HepG2 (cell line): ENCODE data around the gene ARMC8. TPM values are rescaled to one million over a fixed set of nuclear protein-coding genes. Genes with fewer than 3 reads are reported as not detected.

Experiments
- KDM5A ChIP-seq: fragments of 200-600 bp; sonication (generic); IDR thresholded peaks from 2 replicates; pipeline ENCODE4 v1.7.0; 2018; ENCODE audit warnings: antibody characterized with exemption, mild to moderate bottlenecking, low read length, borderline replicate concordance
- MYC ChIP-seq: sonication (generic); formaldehyde crosslinking; IDR thresholded peaks from 2 replicates; pipeline ENCODE4 v1.9.0; 2021; ENCODE audit warnings: missing genetic modification reagents, borderline replicate concordance
- POLR2A ChIP-seq, 2 experiments: IDR thresholded peaks; 2 replicates each; pipeline ENCODE4 v1.6.1; 2011; ENCODE audit warnings: low read depth in 2 of 2, low read length in 2 of 2, mild to moderate bottlenecking in 1 of 2, moderate library complexity in 1 of 2; ENCODE audit not compliant: insufficient read depth in 1 of 2
- RBM22 ChIP-seq: fragments of 200-400 bp; formaldehyde crosslinking; optimal IDR thresholded peaks from 2 replicates; pipeline ENCODE3; 2017; ENCODE audit warnings: mild to moderate bottlenecking, low read length, moderate library complexity
- RBM39 ChIP-seq: fragments of 200-400 bp; formaldehyde crosslinking; IDR thresholded peaks from one replicate; pipeline ENCODE4 v1.6.1; 2018; ENCODE audit warnings: antibody characterized with exemption, mild to moderate bottlenecking, low read depth, low read length; ENCODE audit not compliant: poor library complexity, severe bottlenecking
- SP140L ChIP-seq: sonication (generic); formaldehyde crosslinking; IDR thresholded peaks from 2 replicates; pipeline ENCODE4 v1.4.0; 2020; ENCODE audit warnings: missing genetic modification reagents, borderline replicate concordance
- SPEN ChIP-seq: sonication (generic); formaldehyde crosslinking; IDR thresholded peaks from 2 replicates; pipeline ENCODE4 v1.5.1; 2020; ENCODE audit warnings: low read depth, mild to moderate bottlenecking, missing genetic modification reagents
- TBX2 ChIP-seq: sonication (generic); formaldehyde crosslinking; IDR thresholded peaks from 2 replicates; pipeline ENCODE4 v1.5.0; 2020; ENCODE audit warnings: missing genetic modification reagents, mild to moderate bottlenecking, borderline replicate concordance
- TOPORS ChIP-seq: sonication (generic); formaldehyde crosslinking; IDR thresholded peaks from 2 replicates; pipeline ENCODE4 v1.8.0; 2023; ENCODE audit warnings: mild to moderate bottlenecking, missing genetic modification reagents
- ZBTB3 ChIP-seq: sonication (generic); formaldehyde crosslinking; IDR thresholded peaks from 2 replicates; pipeline ENCODE4 v1.4.0; 2020; ENCODE audit warnings: low read depth, mild to moderate bottlenecking, moderate library complexity, missing genetic modification reagents, borderline replicate concordance
- ZNF274 ChIP-seq: sonication (generic); formaldehyde crosslinking; IDR thresholded peaks from 2 replicates; pipeline ENCODE4 v1.5.1; 2020; ENCODE audit warnings: mild to moderate bottlenecking, missing genetic modification reagents
- ZNF317 ChIP-seq: sonication (generic); formaldehyde crosslinking; IDR thresholded peaks from 2 replicates; pipeline ENCODE4 v1.5.0; 2020; ENCODE audit warnings: mild to moderate bottlenecking, missing genetic modification reagents
- ZNF331 ChIP-seq: sonication (generic); formaldehyde crosslinking; IDR thresholded peaks from 2 replicates; pipeline ENCODE4 v1.4.0; 2020; ENCODE audit warnings: missing genetic modification reagents
- ZNF607 ChIP-seq: sonication (generic); formaldehyde crosslinking; IDR thresholded peaks from 2 replicates; pipeline ENCODE4 v1.5.1; 2020; ENCODE audit warnings: missing genetic modification reagents, mild to moderate bottlenecking, borderline replicate concordance
- polyA plus RNA-seq, 8 experiments: library from polyadenylated mRNA; depleted of rRNA in 3 of 8; stranded (reverse) in 7 of 8; unstranded in 1 of 8; fragments of >200 nt; fragmentation: Illumina TruSeq in 4 of 8; extraction: Trizol in 4 of 8; gene quantifications; 2 replicates each; pipeline versions ENCODE4 v1.2.1 to v1.2.3, GENCODE V29; 2011 to 2016; ENCODE audit warnings: low read depth in 4 of 8, missing spikeins in 1 of 8, mixed read lengths in 1 of 8; ENCODE audit not compliant: insufficient read depth in 1 of 8
- total RNA-seq, 5 experiments: library from RNA; depleted of rRNA; stranded (reverse); fragments of >200 nt; fragmentation: Illumina TruSeq; extraction: Trizol; gene quantifications; 2 replicates each; pipeline ENCODE4 v1.2.3, GENCODE V29; 2016; ENCODE audit warnings: low read depth in 1 of 5
- TF ChIP-seq, protein P1 (sequence below): sonication (generic); formaldehyde crosslinking; IDR thresholded peaks from 2 replicates; pipeline ENCODE4 v1.5.1; 2020; ENCODE audit warnings: missing genetic modification reagents, mild to moderate bottlenecking, borderline replicate concordance
- TF ChIP-seq, protein P2 (sequence below): sonication (generic); formaldehyde crosslinking; IDR thresholded peaks from 2 replicates; pipeline ENCODE4 v1.4.0; 2020; ENCODE audit warnings: low read depth, mild to moderate bottlenecking, missing genetic modification reagents
- TF ChIP-seq, protein P3 (sequence below): sonication (generic); formaldehyde crosslinking; IDR thresholded peaks from 2 replicates; pipeline ENCODE4 v1.4.0; 2020; ENCODE audit warnings: missing genetic modification reagents, borderline replicate concordance
- TF ChIP-seq, protein P4 (sequence below): sonication (generic); formaldehyde crosslinking; IDR thresholded peaks from 2 replicates; pipeline ENCODE4 v1.5.0; 2020; ENCODE audit warnings: missing genetic modification reagents
- TF ChIP-seq, protein P5 (sequence below): IDR thresholded peaks from 2 replicates; pipeline ENCODE4 v1.4.0; 2020; ENCODE audit warnings: mild to moderate bottlenecking, missing genetic modification reagents

Gene ARMC8
- total and polyA plus RNA-seq, 2 of the 13 experiments (the other 11 are each of a cell fraction or from before 2014, with no cell fraction given), result 38.9 to 55.3 TPM

DNA sequence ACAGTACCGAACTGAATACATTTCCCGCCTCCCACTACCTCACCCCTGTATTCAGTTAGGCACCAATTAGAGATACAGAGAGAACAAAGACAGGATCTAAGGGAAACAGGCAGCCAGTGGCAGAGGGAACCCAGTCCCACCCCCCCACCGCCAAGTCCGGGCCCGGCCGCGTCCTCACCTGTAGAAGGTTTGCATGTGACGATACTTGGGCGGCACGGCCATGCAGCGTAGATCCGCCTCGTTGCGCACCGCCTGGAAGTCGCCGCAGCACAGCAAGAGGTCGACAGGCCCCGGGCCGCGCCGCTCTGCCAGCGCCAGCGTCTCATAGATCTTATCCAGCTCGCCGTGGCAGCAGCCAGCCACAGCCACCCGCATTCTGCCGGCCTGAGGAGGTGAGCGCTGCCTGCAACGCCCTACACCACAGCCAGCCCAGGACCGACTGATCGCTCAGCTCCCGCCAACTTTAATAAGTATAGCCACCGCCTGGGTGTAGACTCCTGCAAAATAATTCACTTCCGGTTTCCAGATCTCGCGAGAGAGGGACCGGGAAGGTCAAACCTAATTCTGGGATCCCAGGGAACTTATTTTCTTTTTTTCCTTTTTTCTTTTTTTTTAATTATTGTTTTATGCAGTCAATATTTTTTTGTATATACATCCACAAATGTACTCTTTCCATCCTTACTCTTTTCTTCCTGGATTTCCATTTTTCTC, 12.5 kb upstream of the ARMC8 start, which contains the start of gene DBR1 (continued):
- TF ChIP-seq, protein P1, sequence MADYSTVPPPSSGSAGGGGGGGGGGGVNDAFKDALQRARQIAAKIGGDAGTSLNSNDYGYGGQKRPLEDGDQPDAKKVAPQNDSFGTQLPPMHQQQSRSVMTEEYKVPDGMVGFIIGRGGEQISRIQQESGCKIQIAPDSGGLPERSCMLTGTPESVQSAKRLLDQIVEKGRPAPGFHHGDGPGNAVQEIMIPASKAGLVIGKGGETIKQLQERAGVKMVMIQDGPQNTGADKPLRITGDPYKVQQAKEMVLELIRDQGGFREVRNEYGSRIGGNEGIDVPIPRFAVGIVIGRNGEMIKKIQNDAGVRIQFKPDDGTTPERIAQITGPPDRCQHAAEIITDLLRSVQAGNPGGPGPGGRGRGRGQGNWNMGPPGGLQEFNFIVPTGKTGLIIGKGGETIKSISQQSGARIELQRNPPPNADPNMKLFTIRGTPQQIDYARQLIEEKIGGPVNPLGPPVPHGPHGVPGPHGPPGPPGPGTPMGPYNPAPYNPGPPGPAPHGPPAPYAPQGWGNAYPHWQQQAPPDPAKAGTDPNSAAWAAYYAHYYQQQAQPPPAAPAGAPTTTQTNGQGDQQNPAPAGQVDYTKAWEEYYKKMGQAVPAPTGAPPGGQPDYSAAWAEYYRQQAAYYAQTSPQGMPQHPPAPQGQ (CRISPR knock-in tag), result no peak
- TF ChIP-seq MYC (peak; percentile 75; the same call in 1 of the 2 replicates), ZNF607 (CRISPR knock-in tag) (0 out of 2 replicates have a peak, but pooled peaks have one; percentile 67), ZNF274 (CRISPR knock-in tag) (peak; percentile 39; the same call in 1 of the 2 replicates), ZBTB3 (CRISPR knock-in tag) (0 out of 2 replicates have a peak, but pooled peaks have one; percentile 9), SP140L (CRISPR knock-in tag) (0 out of 2 replicates have a peak, but pooled peaks have one; percentile 50), TOPORS (CRISPR knock-in tag) (peak; percentile 65; the same call in 1 of the 2 replicates), SPEN (CRISPR knock-in tag) (peak; percentile 61; the same call in 1 of the 2 replicates), RBM22 (no peak), ZNF317 (no peak), ZNF331 (peak; percentile 12; the same call in 1 of the 2 replicates), RBM39 (no peak), KDM5A (peak; percentile 81), POLR2A (IDR thresholded peaks at IDR 0.05; ENCODE audit: insufficient read depth in 1 of 2, low read depth in 2 of 2, low read length in 2 of 2) (peak; percentile 90 to 99), TBX2 (CRISPR knock-in tag) (peak; percentile 70; the same call in 1 of the 2 replicates)
- TF ChIP-seq, protein P2, sequence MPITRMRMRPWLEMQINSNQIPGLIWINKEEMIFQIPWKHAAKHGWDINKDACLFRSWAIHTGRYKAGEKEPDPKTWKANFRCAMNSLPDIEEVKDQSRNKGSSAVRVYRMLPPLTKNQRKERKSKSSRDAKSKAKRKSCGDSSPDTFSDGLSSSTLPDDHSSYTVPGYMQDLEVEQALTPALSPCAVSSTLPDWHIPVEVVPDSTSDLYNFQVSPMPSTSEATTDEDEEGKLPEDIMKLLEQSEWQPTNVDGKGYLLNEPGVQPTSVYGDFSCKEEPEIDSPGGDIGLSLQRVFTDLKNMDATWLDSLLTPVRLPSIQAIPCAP (CRISPR knock-in tag), result 0 out of 2 replicates have a peak, but pooled peaks have one; percentile 47
- TF ChIP-seq, protein P3, sequence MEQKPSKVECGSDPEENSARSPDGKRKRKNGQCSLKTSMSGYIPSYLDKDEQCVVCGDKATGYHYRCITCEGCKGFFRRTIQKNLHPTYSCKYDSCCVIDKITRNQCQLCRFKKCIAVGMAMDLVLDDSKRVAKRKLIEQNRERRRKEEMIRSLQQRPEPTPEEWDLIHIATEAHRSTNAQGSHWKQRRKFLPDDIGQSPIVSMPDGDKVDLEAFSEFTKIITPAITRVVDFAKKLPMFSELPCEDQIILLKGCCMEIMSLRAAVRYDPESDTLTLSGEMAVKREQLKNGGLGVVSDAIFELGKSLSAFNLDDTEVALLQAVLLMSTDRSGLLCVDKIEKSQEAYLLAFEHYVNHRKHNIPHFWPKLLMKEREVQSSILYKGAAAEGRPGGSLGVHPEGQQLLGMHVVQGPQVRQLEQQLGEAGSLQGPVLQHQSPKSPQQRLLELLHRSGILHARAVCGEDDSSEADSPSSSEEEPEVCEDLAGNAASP, result peak; percentile 52; the same call in 1 of the 2 replicates
- TF ChIP-seq, protein P4, sequence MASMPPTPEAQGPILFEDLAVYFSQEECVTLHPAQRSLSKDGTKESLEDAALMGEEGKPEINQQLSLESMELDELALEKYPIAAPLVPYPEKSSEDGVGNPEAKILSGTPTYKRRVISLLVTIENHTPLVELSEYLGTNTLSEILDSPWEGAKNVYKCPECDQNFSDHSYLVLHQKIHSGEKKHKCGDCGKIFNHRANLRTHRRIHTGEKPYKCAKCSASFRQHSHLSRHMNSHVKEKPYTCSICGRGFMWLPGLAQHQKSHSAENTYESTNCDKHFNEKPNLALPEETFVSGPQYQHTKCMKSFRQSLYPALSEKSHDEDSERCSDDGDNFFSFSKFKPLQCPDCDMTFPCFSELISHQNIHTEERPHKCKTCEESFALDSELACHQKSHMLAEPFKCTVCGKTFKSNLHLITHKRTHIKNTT (CRISPR knock-in tag), result no peak
- TF ChIP-seq, protein P5, sequence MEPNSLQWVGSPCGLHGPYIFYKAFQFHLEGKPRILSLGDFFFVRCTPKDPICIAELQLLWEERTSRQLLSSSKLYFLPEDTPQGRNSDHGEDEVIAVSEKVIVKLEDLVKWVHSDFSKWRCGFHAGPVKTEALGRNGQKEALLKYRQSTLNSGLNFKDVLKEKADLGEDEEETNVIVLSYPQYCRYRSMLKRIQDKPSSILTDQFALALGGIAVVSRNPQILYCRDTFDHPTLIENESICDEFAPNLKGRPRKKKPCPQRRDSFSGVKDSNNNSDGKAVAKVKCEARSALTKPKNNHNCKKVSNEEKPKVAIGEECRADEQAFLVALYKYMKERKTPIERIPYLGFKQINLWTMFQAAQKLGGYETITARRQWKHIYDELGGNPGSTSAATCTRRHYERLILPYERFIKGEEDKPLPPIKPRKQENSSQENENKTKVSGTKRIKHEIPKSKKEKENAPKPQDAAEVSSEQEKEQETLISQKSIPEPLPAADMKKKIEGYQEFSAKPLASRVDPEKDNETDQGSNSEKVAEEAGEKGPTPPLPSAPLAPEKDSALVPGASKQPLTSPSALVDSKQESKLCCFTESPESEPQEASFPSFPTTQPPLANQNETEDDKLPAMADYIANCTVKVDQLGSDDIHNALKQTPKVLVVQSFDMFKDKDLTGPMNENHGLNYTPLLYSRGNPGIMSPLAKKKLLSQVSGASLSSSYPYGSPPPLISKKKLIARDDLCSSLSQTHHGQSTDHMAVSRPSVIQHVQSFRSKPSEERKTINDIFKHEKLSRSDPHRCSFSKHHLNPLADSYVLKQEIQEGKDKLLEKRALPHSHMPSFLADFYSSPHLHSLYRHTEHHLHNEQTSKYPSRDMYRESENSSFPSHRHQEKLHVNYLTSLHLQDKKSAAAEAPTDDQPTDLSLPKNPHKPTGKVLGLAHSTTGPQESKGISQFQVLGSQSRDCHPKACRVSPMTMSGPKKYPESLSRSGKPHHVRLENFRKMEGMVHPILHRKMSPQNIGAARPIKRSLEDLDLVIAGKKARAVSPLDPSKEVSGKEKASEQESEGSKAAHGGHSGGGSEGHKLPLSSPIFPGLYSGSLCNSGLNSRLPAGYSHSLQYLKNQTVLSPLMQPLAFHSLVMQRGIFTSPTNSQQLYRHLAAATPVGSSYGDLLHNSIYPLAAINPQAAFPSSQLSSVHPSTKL (CRISPR knock-in tag), result peak; percentile 52
